Nephron progenitor cell (in vitro differentiated cells): Measurements from ENCODE around the gene PRKAB1.
A peak's percentile ranks its signal among the peaks of the same experiment; 100 is the strongest.

Experiments used
- DNase-seq: peaks from one replicate; pipeline ENCODE4 v3.0.0; 2021
- H3K27ac Mint-ChIP-seq: 2 replicates; pipeline ENCODE4 v1.8.0; 2021; ENCODE audit warnings: mild to moderate bottlenecking, moderate library complexity, mixed read lengths
- H3K27me3 Mint-ChIP-seq: 2 replicates; pipeline ENCODE4 v1.8.0; 2021; ENCODE audit warnings: mild to moderate bottlenecking, low read depth, mixed read lengths; ENCODE audit not compliant: poor library complexity
- H3K36me3 Mint-ChIP-seq: 2 replicates; pipeline ENCODE4 v1.8.0; 2021; ENCODE audit warnings: low read depth, mixed read lengths
- H3K4me1 Mint-ChIP-seq: 2 replicates; pipeline ENCODE4 v1.8.0; 2021; ENCODE audit warnings: mixed read lengths
- H3K4me3 Mint-ChIP-seq: 2 replicates; pipeline ENCODE4 v1.8.0; 2021; ENCODE audit warnings: mild to moderate bottlenecking, moderate library complexity, mixed read lengths
- H3K9me3 Mint-ChIP-seq: 2 replicates; pipeline ENCODE4 v1.8.0; 2021; ENCODE audit warnings: mild to moderate bottlenecking, moderate library complexity, mixed read lengths
- CTCF ChIP-seq: fragments of 200-600 bp; sonication (generic); IDR thresholded peaks from 2 replicates; pipeline ENCODE4 v1.5.0; 2021; ENCODE audit warnings: antibody characterized with exemption

PRKAB1 gene

GRCh38 chr12:119659289-119659897 is 8.5 kb upstream of the PRKAB1 start:
- Mint-ChIP-seq H3K9me3 (peaks cover 3% of the 10 kb centered on the region), H3K36me3 (no peaks in the 10 kb centered on the region), H3K27me3 (peaks cover 27% of the 10 kb centered on the region), H3K27ac (no peak overlapping the region), H3K4me3 (no peak overlapping the region), H3K4me1 (peaks cover 5% of the 10 kb centered on the region)
- DNase-seq, result peak; percentile 54
- peak; percentile 92 for TF ChIP-seq CTCF

DNA sequence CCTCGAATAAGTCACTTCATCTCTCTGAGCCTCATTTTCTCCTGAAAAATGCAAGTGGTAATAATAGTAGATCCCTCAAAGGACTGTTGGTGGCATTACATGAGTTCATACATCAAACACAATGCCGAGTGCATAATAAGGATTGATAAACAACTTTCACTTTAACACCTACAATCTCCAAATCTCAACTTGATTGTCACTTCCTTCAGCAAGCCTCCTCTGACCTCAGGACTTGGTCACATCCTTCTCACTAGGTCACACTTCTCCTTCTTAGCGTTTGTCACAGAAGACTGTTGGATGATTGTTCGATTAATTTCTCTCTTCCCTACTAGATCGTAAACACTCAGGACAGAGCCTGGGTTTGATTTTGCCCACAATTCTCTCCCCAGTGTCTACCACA is 7.9 kb upstream of the PRKAB1 start:
- DNase-seq, result no peak
- no peak overlapping the region for H3K27ac Mint-ChIP-seq
- no peak overlapping the region for H3K4me3 Mint-ChIP-seq
- peaks cover 27% of the 10 kb centered on the region for H3K27me3 Mint-ChIP-seq
- TF ChIP-seq CTCF, result no peak
- no peaks in the 10 kb centered on the region for H3K36me3 Mint-ChIP-seq
- peaks cover 5% of the 10 kb centered on the region for H3K4me1 Mint-ChIP-seq
- H3K9me3 Mint-ChIP-seq, result no peaks in the 10 kb centered on the region

DNA sequence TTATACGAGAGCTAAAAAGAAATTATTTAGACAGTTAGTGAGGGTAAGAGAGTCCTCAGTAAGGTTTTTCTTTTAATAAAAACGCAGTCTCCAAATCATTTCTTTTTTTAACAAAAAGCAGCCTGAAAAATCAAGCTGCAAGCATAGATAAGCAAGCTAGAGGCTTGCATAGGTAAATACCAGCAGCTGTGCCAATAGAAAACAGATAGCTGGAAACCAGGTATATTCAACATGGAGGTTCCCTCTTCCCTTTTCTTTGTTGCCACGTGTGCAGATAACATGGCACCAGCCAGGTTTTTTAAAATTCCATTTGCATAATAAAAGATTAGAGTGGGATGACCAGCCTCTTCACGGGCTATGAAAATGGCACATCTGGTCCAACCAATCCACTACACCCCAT is 6.1 kb upstream of the PRKAB1 start:
- Mint-ChIP-seq H3K27ac (no peak overlapping the region), H3K36me3 (no peaks in the 10 kb centered on the region), H3K27me3 (peaks cover 27% of the 10 kb centered on the region), H3K4me1 (peaks cover 5% of the 10 kb centered on the region), H3K9me3 (no peaks in the 10 kb centered on the region), H3K4me3 (no peak overlapping the region)
- DNase-seq, result no peak
- TF ChIP-seq CTCF, result no peak

DNA sequence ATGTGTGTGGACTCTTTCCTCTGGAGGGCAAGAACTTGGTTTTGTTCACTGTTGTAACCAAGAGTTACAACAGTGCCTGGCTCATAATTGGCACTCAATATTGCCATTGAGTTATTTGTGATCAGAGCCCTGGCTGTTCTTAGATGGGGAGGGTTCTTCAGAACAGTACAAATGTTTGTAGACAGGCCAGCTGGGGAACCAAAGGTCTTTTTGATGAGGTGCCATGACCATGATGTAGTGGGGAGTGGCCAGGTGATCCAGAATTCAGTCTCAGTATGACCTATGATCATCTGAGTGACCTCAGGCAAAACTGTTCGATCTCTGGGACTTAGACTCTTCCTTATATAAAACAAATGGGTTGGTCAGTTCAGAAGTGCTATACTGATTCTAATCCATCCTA is 3.3 kb upstream of the PRKAB1 start:
- Mint-ChIP-seq H3K9me3 (no peaks in the 10 kb centered on the region), H3K4me1 (peaks cover 21% of the 10 kb centered on the region), H3K27me3 (peaks cover 20% of the 10 kb centered on the region), H3K36me3 (no peaks in the 10 kb centered on the region), H3K27ac (no peak overlapping the region), H3K4me3 (no peak overlapping the region)
- no peak for TF ChIP-seq CTCF
- DNase-seq, result no peak

GRCh38 chr12:119665164-119665929 is 2.6 kb upstream of the PRKAB1 start:
- no peak for TF ChIP-seq CTCF
- Mint-ChIP-seq H3K9me3 (no peaks in the 10 kb centered on the region), H3K27me3 (peaks cover 14% of the 10 kb centered on the region), H3K27ac (no peak overlapping the region), H3K4me3 (no peak overlapping the region), H3K36me3 (peaks cover 7% of the 10 kb centered on the region), H3K4me1 (peaks cover 28% of the 10 kb centered on the region)
- DNase-seq, result no peak
